GM06990 (cell line): ENCODE results near the gene ZNRF1.

Experiments
- DNase-seq: peaks from one replicate; pipeline ENCODE4 v3.0.0-alpha.2; 2011; ENCODE audit not compliant: insufficient read length; ENCODE audit errors: extremely low read depth
- H3K27me3 ChIP-seq: replicated peaks from 2 replicates; pipeline ENCODE4 v1.6.0; 2011; ENCODE audit warnings: low read length; ENCODE audit not compliant: control insufficient read depth, insufficient read depth
- H3K36me3 ChIP-seq: 2 replicates; pipeline ENCODE4 v1.5.1; 2011; ENCODE audit warnings: low read length; ENCODE audit not compliant: control insufficient read depth, insufficient read depth
- H3K4me3 ChIP-seq: replicated peaks from 2 replicates; pipeline ENCODE4 v1.5.1; 2011; ENCODE audit warnings: low read depth, mild to moderate bottlenecking, control low read depth, low read length
- CTCF ChIP-seq: IDR thresholded peaks from 2 replicates; pipeline ENCODE4 v1.5.1; 2011; ENCODE audit warnings: low read length, control low read depth, mild to moderate bottlenecking, inconsistent platforms; ENCODE audit not compliant: insufficient read depth, poor library complexity, severe bottlenecking

The ZNRF1 gene

GRCh38 chr16:75029854-75030253, 31.0 kb downstream of the ZNRF1 start:
- no peaks in the 10 kb centered on the region for H3K27me3 ChIP-seq
- no peaks in the 10 kb centered on the region for H3K36me3 ChIP-seq
- no peak overlapping the region for H3K4me3 ChIP-seq
- DNase-seq: no peak
- TF ChIP-seq CTCF: no peak

- Histone ChIP-seq H3K36me3 (no peaks in the 10 kb centered on the region), H3K27me3 (no peaks in the 10 kb centered on the region), H3K4me3 (no peak overlapping the region)
- no peak for TF ChIP-seq CTCF
- no peak for DNase-seq
These were observed 33.8 kb downstream of the ZNRF1 start for GRCh38 chr16:75032655-75033054.

DNA sequence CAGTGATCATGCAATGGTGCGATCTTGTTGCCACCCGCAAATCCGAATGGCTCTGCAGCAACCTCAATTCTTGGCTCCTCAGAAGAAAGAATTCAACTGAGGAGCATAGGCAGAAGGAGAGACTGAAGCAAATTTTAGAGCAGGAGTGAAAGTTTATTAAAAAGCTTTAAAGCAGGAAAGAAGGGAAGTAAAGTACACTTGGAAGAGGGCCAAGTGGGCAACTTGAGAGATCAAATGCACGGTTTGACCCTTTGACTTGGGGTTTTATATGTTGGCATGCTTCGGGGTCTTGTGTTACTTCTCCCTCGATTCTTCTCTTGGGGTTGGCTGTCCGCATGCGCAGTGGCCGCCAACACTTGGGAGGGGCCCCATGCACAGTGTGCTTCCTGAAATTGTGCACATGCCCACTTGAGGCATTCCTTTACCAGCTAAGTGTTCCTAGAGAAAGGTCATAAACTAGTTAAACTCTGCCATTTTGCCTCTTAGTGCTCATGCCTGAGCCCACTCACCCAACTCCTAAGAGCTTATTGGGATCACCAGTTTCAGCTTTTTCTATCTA, 36.7 kb downstream of the ZNRF1 start:
- Histone ChIP-seq H3K27me3 (no peaks in the 10 kb centered on the region), H3K36me3 (no peaks in the 10 kb centered on the region), H3K4me3 (no peak overlapping the region)
- no peak for TF ChIP-seq CTCF
- no peak for DNase-seq

DNA sequence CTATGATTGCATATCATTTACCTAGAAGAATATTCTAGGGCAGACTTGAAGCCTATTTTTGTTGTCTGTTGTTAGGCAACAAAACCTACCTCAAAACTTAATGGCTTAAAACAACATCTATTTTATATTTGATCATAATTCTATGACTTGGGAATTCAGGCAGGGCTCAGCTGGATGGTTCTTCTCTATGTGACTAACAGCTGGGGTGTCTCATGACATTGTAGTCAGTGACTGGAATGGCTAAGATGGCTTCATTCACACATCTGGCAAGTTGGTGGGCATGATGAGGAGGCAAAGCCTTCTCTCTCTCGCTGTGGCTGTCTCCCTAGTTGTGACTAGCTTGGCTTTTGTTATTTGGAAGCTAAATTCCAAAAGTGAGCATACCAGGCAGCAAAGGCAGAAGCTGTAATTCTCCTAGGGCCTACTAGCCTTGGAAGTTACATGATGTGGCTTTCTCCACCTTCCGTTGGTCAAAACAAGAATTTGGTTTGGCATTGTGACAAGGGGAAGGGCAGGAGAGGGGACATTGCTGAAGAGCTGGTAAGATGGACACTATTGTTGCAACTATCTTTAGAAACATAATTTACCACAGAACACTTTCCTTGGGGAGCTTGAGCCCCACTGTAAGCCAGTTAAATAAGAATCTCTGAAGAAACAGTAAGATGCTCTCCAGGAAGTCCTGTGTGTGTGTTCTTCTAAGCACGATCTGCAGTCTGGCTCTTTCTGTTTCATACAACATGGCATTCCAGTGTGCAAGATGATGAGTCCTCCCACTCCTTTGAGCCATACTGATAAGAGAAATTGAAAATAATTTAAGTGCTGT, 39.4 kb downstream of the ZNRF1 start:
- no peak for DNase-seq
- H3K27me3 ChIP-seq: no peaks in the 10 kb centered on the region
- TF ChIP-seq CTCF: no peak
- no peaks in the 10 kb centered on the region for H3K36me3 ChIP-seq
- H3K4me3 ChIP-seq: no peak overlapping the region

- DNase-seq: no peak
- no peak for TF ChIP-seq CTCF
- Histone ChIP-seq H3K4me3 (no peak overlapping the region), H3K27me3 (no peaks in the 10 kb centered on the region), H3K36me3 (no peaks in the 10 kb centered on the region)
These were observed 41.1 kb downstream of the ZNRF1 start for GRCh38 chr16:75039941-75040340.
